HG03342 (cell line): Measurements from ENCODE around the gene KRTAP10-5.
"Not testable (repeated sequence)": the region's sequence is repeated elsewhere in the genome, so short reads cannot be mapped to it uniquely, and the experiment has no call there.

Experiments
- ATAC-seq: cut with Tn5 transposase; IDR thresholded peaks from one replicate; pipeline ENCODE4 v1.9.1; 2021; ENCODE audit warnings: mild to moderate bottlenecking, moderate library complexity; ENCODE audit not compliant: unreplicated experiment

Gene KRTAP10-5

GRCh38 chr21:44572959-44573583 lies 7.3 kb downstream of the KRTAP10-5 start:
- no peak for ATAC-seq

GRCh38 chr21:44571844-44572782 lies 8.3 kb downstream of the KRTAP10-5 start:
- no peak for ATAC-seq

- no peak for ATAC-seq
These were observed 9.1 kb downstream of the KRTAP10-5 start for GRCh38 chr21:44571296-44571695.

GRCh38 chr21:44569861-44570517 lies 10.4 kb downstream of the KRTAP10-5 start:
- no peak for ATAC-seq

GRCh38 chr21:44568667-44569556 lies 11.5 kb downstream of the KRTAP10-5 start:
- ATAC-seq: no peak

- ATAC-seq: no peak
These were observed 12.1 kb downstream of the KRTAP10-5 start for GRCh38 chr21:44568261-44568660.

- ATAC-seq: no peak
These were observed 12.8 kb downstream of the KRTAP10-5 start for GRCh38 chr21:44567481-44568171.

GRCh38 chr21:44566403-44566802 lies 14.0 kb downstream of the KRTAP10-5 start:
- no peak for ATAC-seq

GRCh38 chr21:44564886-44565598 lies 15.4 kb downstream of the KRTAP10-5 start:
- ATAC-seq: no peak

GRCh38 chr21:44564099-44564498 lies 16.3 kb downstream of the KRTAP10-5 start:
- ATAC-seq: no peak

GRCh38 chr21:44558695-44559094 lies 21.7 kb downstream of the KRTAP10-5 start, which contains the start of gene KRTAP10-3:
TSS of gene KRTAP10-3 (minus strand) at chr21:44558795. CDS start at chr21:44558715, 80 bp downstream.
- ATAC-seq: no peak

- ATAC-seq: not testable (repeated sequence)
These were observed 22.1 kb downstream of the KRTAP10-5 start for GRCh38 chr21:44558329-44558675.

GRCh38 chr21:44557491-44558328 lies 22.7 kb downstream of the KRTAP10-5 start:
- ATAC-seq: no peak

GRCh38 chr21:44556879-44557278 lies 23.5 kb downstream of the KRTAP10-5 start:
- ATAC-seq: no peak

GRCh38 chr21:44555200-44555875 lies 25.1 kb downstream of the KRTAP10-5 start:
- ATAC-seq: no peak

GRCh38 chr21:44552681-44553080 lies 27.7 kb downstream of the KRTAP10-5 start:
- no peak for ATAC-seq

- no peak for ATAC-seq
These were observed 28.3 kb downstream of the KRTAP10-5 start for GRCh38 chr21:44552136-44552535.
